Stimulated activated CD8-positive, alpha-beta memory T cell treated with anti-CD3 and anti-CD28 coated beads, Interleukin-4, amount 100 ng/mL, for 48 hours (primary cell): ENCODE measurements around the gene RSAD1.

Source experiments
- DNase-seq: peaks from one replicate; pipeline ENCODE4 v3.0.0-alpha.2; 2020

The RSAD1 gene

DNA sequence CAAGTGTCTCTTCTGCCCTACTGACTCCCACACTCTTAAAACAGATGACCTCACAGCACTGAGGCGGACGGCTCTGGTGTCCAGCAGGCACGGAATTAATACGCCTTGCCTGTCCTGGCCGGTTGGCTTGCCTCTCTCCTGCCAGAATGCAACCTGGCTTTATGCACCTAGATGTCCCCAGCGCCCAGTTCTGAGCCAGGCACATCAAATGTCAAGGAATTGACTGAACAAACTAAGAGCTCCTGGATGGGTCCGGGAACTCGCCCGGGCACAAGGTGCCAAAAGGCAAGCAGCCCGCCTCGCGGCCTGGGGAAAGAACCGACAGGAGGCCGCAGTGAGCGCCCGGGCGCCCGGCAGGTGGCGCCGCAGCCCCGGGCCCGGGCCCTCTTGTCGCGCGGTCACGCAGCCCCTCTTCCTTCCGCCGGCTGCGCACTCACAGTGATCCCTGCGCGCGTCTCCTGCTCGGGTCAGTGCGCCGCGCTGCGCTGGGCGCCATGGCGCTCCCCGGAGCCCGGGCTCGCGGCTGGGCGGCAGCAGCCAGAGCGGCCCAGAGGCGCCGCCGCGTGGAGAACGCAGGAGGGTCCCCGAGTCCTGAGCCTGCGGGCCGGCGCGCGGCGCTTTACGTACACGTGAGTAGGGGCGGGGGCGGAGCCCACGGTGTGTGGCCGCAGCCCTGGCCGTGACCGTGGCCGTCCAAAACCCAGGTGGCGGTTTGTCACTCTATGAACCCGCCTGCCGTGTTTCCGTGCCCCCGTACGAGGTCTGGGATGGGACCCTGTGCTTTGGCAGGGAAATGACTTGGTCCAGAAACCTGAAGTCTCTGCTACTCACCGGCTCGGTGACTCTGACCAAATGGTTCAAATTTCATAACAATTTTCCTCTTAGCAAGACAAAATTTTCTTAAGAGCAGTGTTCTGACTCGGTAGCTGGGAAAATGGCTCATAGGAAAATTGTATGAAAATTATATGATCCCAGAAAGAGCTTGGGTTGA lies at the start of gene RSAD1:
Gene RSAD1, plus strand, starts transcription at position 470 of the 991 bp plus-strand sequence. Its CDS starts 25 bp downstream, at position 495.
- DNase-seq: peak; percentile 86

DNA sequence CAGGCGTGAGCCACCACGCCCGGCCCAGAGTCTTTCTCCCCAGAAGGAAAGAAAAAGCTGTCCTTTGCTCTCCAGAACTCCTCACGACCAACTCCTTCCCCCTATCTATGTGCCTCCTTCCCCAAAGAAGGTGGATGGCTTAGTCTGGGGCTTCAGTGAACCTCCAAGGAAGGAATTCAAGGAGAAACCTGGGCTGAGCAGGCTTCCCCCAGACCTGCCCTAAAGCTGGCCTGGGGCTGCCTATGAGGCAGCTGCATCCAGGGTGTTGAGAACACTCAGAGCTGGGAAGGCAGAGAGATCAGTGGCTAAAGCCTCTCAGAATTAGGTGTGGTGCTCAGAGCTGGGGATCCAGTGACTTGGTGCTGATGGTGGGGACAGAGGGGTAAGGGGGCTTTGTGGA lies 48.9 kb upstream of the RSAD1 start:
- no peak for DNase-seq

DNA sequence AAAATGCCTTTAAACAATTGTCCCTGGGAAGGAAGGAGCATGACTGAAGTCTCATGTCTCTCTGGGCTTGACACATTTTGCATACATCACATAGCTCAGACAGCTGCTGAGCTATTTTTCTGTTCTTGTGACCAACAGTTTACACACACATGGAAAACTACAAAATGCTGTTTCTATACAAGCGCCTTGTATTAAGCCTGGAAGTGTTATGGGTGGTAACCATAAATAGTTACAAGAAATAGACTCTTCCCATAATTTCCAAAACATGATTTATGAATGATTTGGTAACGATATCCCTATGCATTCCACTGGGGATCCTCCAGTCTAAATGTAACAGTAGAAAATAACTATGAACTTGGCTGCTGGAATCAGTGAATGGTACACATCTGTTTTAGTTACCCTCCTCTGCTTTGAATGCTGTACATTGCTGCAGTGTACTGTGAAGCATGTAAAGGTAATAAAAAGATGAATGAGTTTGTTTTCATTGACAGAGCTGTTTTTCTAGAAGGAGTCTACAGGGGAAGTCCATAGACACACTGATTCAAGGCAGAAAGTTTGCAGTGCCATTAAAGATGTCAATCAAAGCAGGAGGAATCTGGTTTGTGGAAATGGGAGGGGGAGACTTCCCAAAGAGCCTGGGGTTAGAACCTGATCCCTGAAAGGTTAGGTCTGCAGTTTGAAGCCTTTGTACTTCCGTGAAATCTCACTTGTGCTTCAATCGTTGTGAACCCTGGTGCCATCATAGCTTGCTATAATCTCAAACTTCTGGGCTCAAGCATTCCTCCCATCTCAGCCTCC lies 47.6 kb upstream of the RSAD1 start:
- DNase-seq: no peak

DNA sequence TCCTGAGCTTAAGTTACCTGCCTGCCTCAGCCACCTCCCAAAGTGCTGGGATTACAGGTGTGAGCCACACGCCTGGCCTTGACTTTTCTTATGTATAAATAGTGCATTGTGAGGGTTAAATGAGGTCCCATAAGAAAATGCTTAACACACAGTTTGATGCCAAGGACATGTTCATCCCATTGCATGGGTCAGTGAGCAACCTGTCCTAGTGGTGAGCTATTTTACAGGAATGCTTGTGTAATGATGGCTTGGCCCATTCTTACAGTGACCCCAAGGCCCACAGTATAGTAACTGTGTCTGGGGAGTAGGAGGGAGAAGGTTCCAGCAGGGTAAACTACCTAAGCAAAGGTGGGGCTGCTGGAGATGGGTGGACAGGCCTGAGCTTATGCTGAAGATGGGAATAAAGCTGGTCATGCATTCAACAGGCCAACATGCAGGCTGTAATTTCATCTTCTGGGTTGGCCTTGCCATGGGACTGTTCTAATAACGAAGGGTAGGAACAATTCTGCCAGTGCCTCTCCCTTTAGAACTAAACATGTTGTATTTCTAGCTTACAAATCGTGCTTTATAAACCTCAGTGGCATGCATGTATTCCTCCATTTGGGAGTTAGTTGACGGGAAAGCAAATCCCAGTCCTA lies 46.4 kb upstream of the RSAD1 start:
- no peak for DNase-seq

GRCh38 chr17:50437409-50437808 lies 41.3 kb upstream of the RSAD1 start:
- no peak for DNase-seq

DNA sequence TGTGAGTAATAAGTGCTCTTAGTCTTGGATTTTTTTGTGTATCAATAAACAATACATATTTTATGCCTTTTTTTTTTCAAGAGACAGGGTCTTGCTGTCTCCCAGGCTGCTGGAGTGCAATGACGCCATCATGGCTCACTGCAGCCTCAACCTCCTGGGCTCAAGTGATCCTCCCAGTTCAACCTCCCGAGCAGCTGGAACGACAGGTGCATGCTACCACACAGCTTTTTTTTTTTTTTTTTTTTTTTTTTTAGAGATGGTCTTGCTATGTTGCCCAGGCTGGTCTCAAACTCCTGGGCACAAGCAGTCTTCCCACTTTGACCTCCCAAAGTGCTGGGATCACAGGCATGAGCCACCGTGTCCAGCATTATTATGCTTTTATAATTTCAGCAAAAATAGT lies 39.7 kb upstream of the RSAD1 start:
- DNase-seq: no peak

DNA sequence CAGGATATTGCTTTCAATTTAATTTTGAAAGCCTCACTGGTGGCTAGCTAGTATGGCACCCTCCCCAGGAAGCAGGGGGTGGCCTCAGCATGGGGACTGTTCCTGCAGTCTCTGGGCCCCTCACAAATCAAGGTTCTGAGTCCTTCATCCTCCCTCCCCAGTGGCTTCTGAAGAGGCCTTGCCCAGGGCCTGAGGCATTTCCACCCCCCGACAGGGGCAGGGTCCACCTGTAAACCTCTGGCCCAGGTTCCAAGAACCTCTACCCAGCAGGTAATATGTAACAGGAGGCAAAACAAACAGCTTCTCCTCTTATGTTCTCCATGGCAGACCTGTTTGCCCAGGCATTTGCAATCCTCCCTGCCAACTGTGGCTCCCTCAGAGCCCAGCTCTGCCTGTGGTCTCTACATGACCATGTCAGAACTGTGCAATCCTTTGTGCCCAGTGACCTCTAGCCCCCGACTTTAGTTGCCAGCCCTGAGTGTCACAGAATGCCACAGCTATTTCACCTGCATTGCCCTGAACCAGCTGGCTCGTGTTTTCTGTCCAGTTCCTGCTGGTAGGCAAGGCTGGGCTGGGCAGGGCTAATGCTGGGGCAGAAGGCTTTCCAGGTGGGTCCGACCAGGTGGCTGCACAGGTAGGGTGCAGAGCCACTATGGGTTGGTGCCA lies 38.4 kb upstream of the RSAD1 start:
- no peak for DNase-seq

DNA sequence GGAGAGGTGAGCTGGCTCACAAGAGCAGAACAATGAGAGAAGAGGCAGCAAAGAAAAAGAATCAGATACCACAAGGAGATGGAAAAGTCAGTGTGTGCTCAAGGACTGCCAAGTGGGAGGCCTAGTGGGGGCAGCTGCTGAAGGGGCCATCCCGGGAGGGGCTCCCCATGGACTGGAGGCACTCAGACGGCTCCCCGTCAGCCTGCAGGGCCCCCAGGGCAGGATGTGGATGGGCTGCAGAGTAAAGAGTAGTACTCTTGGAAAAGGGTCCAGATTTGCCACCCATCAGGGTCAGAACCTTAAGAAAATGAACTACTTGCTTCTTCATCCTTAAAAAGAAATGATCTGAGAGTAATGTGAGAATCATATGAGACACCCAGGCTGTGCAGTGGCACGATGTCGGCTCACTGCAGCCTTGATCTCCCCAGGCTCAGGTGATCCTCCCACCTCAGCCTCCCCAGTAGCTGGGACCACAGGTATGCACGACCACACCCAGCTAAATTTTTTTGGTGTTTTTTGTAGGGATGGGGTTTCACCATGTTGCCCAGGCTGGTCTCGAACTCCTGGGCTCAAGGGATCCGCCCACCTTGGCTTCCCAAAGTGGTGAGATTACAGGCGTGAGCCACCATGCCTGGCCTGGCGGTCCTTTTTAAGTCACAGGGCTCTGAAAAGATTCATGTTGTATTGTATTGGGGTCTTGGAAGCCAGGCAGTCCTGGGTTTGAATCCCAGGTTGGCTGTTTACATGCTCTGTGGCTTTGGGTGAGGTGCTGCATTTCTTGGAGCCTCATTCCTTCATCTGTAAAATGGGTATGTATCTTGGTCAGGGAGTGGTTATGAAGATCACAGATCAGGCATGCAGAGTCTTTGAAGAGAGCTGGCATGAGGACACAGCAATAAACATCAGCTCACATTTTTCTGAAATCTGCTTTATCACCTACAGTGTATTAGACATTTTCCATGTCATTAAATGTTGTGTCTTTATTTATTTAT lies 37.5 kb upstream of the RSAD1 start:
- no peak for DNase-seq

- no peak for DNase-seq
These were observed 35.1 kb upstream of the RSAD1 start for GRCh38 chr17:50443505-50443974.

- DNase-seq: no peak
These were observed 33.6 kb upstream of the RSAD1 start for GRCh38 chr17:50444841-50445715.

DNA sequence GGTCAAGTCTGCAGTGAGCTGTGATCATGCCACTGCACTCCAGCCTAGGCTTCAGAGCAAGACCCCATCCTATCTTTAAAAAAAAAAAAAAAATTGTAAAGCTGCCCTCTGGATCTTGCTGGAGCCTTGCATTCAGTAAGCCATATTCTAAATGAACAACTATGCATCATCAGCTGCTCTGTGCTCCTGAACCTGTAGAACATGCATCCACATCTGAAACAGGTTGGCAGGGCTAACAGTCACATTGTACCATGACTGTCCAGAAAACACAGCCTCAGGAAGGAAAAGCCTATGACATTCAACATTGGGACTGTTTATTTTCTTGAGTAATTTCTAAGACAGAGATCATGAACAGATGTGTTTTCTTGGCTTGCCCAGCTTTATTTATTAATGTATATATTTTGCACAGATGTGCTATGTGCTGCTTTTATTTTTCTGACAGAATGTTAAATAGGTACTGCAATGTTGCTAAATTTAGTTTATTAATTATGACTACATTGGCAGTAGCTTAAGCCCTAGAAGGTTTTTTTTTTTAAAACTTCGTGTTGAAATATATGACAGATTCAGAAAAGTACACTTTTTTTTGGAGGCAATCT lies 32.8 kb upstream of the RSAD1 start:
- DNase-seq: no peak

DNA sequence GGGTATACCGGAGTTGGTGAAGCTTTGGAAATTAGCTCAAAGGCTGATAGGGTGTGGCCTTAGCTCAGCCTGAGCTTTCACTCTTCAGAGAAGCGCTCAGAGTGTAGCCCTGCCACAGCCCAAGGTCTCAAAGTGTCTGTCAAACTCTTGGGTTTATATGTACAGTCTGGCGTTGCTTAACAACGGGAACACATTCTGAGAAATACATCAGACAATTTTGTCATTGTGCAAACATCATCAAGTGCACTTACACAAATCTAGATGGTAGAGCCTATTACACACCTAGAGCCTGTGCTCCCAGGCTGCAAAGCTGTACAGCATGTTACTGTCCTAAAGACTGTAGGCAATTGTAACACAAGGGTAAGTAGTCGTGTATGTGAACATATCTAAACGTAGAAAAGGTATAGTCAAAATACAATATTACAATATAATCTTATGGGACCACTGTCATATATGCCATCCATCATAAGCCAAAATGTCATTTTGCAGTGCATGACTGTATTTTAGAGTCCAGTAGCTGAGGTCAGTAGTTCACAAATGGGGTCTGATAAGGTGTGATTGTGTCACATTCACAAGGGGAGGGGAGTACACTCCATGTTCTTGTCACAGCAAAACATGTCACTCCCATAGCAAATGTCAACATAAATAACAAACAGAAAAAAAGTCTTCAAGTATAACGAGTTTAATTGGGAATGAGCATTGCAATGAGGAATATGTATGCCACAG lies 30.6 kb upstream of the RSAD1 start:
- DNase-seq: no peak

GRCh38 chr17:50448643-50449042 lies 30.0 kb upstream of the RSAD1 start:
- DNase-seq: no peak

DNA sequence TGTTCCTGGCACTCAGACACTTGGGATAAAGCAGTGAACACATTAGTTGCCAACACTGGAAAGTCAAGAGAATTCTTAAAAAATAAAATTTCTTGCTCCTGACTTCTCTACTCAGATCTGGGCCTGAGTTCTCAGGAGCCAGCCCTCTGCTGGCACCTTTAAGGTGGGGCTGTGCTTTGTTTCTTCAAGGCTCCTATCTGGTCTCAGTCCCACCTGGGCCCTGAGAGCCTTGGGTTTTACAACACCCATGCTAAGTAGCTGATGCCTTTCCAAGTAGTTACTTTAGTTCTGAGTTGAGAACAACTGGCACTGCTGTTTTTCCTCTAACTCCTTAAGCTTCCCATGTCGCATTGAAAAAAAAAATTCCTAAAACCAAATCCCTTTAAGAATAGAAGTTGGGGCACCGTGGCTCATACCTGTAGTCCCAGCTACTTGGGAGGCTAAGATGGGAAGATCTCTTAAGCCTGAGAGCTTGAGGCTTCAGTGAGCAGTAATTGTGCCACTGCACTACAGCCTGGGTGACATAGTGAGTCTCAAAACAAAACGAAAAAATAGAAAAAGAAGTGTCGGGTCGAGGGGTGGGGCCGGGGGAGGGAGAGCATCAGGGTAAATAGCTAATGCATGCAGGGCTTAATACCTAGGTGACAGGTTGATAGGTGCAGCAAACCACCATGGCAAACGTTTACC lies 26.6 kb upstream of the RSAD1 start:
- DNase-seq: no peak

GRCh38 chr17:50452630-50453300 lies 25.9 kb upstream of the RSAD1 start:
- DNase-seq: no peak

DNA sequence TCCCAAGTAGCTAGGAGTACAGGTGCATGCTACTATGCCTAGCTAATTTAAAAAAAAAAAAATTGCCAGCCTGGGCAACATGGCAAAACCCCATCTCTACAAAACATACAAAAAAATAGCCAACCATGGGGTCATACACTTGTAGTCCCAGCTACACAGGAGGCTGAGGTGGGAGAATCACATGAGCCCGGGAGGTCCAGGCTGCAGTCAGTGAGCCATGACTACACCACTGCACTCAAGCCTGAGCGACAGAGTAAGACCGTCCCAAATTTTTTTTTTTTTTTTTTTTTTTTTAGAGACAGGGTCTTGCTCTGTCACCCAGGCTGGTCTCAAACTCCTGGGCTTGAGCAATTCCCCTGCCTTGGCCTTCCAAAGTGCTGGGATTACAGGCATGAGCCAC lies 24.8 kb upstream of the RSAD1 start:
- DNase-seq: no peak

DNA sequence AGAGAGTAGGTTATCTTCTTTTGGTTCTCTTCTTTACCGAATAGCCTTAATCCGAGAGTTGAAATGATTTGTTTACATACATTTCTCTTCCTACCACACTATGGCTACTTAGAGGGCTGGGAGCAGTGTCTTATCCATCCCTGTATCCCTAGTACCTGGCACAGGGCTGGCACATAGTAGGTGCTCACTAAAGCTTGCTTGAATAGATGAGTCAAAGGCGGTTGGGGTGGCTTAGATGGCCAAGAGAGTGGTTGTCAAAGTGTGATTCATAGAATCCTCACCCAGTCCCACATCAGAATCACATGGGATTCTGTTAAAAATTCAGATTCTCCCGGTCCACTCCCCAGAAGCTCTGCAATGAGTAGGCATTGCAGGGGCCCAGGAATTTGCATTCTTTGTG lies 21.0 kb upstream of the RSAD1 start:
- no peak for DNase-seq

GRCh38 chr17:50458270-50458669 lies 20.4 kb upstream of the RSAD1 start:
- DNase-seq: no peak
